ENCODE data around the gene FAM120C.

DNA sequence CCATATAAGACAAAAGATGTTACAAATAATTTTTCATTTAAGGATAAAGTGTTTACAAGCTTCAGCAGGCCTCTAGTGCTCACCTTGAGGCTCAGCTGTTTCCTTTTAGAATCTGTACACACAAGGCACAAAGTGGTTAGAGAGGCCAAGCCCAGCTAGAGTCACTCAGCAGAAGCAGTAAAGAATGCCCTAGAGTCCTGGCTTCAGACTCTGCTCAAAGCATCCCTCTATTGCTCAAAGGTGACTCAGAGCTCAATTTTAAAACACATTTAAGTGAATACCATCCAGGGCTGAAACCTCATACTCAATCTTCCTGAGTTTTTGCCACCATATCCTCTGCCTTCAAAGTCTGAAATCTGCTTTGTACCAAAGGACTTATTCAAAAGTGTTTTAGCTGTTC, 116.2 kb downstream of the FAM120C start:
- TF ChIP-seq, protein P1, sequence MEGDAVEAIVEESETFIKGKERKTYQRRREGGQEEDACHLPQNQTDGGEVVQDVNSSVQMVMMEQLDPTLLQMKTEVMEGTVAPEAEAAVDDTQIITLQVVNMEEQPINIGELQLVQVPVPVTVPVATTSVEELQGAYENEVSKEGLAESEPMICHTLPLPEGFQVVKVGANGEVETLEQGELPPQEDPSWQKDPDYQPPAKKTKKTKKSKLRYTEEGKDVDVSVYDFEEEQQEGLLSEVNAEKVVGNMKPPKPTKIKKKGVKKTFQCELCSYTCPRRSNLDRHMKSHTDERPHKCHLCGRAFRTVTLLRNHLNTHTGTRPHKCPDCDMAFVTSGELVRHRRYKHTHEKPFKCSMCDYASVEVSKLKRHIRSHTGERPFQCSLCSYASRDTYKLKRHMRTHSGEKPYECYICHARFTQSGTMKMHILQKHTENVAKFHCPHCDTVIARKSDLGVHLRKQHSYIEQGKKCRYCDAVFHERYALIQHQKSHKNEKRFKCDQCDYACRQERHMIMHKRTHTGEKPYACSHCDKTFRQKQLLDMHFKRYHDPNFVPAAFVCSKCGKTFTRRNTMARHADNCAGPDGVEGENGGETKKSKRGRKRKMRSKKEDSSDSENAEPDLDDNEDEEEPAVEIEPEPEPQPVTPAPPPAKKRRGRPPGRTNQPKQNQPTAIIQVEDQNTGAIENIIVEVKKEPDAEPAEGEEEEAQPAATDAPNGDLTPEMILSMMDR (IDR thresholded peaks at IDR 0.05; ENCODE audit: poor library complexity), result no peak
- TF ChIP-seq EZH2 (IDR thresholded peaks at IDR 0.05; ENCODE audit: borderline replicate concordance) (no peak), EZH2phosphoT487 (IDR thresholded peaks at IDR 0.05; ENCODE audit: low read depth, severe bottlenecking, unreplicated experiment) (no peak)

Data from hepatocyte (in vitro differentiated cells).